GM21717 (cell line): ENCODE data around the gene GADL1.

Experiments
- ATAC-seq: cut with Tn5 transposase; IDR thresholded peaks from one replicate; pipeline ENCODE4 v1.9.1; 2021; ENCODE audit warnings: mild to moderate bottlenecking, moderate library complexity; ENCODE audit not compliant: unreplicated experiment

GADL1 gene

GRCh38 chr3:30813734-30814133 is 80.7 kb downstream of the GADL1 start:
- no peak for ATAC-seq

GRCh38 chr3:30811151-30811795 is 83.2 kb downstream of the GADL1 start:
- no peak for ATAC-seq

GRCh38 chr3:30810625-30811024 is 83.8 kb downstream of the GADL1 start:
- no peak for ATAC-seq

GRCh38 chr3:30805695-30806094 is 88.8 kb downstream of the GADL1 start:
- no peak for ATAC-seq

GRCh38 chr3:30804984-30805383 is 89.5 kb downstream of the GADL1 start:
- ATAC-seq, result no peak

- ATAC-seq, result no peak
Observed at GRCh38 chr3:30795176-30795575, 99.3 kb downstream of the GADL1 start.

- ATAC-seq, result no peak
Observed at GRCh38 chr3:30793740-30794139, 100.7 kb downstream of the GADL1 start.

GRCh38 chr3:30790150-30790549 is 104.3 kb downstream of the GADL1 start:
- no peak for ATAC-seq

GRCh38 chr3:30786365-30786764 is 108.1 kb downstream of the GADL1 start:
- no peak for ATAC-seq

- no peak for ATAC-seq
Observed at GRCh38 chr3:30779686-30780287, 114.7 kb downstream of the GADL1 start.

- no peak for ATAC-seq
Observed at GRCh38 chr3:30778933-30779332, 115.5 kb downstream of the GADL1 start.

GRCh38 chr3:30777426-30778113 is 116.9 kb downstream of the GADL1 start:
- ATAC-seq, result no peak

- no peak for ATAC-seq
Observed at GRCh38 chr3:30776186-30776815, 118.2 kb downstream of the GADL1 start.

GRCh38 chr3:30775040-30775439 is 119.4 kb downstream of the GADL1 start:
- no peak for ATAC-seq

GRCh38 chr3:30774062-30774461 is 120.4 kb downstream of the GADL1 start:
- no peak for ATAC-seq

- ATAC-seq, result no peak
Observed at GRCh38 chr3:30770387-30770786, 124.1 kb downstream of the GADL1 start.

- ATAC-seq, result no peak
Observed at GRCh38 chr3:30768703-30769550, 125.5 kb downstream of the GADL1 start.

- no peak for ATAC-seq
Observed at GRCh38 chr3:30768046-30768445, 126.4 kb downstream of the GADL1 start.

GRCh38 chr3:30766522-30766921 is 127.9 kb downstream of the GADL1 start:
- no peak for ATAC-seq

GRCh38 chr3:30764891-30765290 is 129.6 kb downstream of the GADL1 start:
- no peak for ATAC-seq

GRCh38 chr3:30764281-30764680 is 130.2 kb downstream of the GADL1 start:
- no peak for ATAC-seq
